ENCODE data around the gene PROS1.

- TF ChIP-seq, protein P1, sequence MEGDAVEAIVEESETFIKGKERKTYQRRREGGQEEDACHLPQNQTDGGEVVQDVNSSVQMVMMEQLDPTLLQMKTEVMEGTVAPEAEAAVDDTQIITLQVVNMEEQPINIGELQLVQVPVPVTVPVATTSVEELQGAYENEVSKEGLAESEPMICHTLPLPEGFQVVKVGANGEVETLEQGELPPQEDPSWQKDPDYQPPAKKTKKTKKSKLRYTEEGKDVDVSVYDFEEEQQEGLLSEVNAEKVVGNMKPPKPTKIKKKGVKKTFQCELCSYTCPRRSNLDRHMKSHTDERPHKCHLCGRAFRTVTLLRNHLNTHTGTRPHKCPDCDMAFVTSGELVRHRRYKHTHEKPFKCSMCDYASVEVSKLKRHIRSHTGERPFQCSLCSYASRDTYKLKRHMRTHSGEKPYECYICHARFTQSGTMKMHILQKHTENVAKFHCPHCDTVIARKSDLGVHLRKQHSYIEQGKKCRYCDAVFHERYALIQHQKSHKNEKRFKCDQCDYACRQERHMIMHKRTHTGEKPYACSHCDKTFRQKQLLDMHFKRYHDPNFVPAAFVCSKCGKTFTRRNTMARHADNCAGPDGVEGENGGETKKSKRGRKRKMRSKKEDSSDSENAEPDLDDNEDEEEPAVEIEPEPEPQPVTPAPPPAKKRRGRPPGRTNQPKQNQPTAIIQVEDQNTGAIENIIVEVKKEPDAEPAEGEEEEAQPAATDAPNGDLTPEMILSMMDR (conservative IDR thresholded peaks at IDR 0.05) = no peak
- TF ChIP-seq ZFX (IDR thresholded peaks at IDR 0.05) = no peak
Measured at GRCh38 chr3:94008253-94008652, 34.6 kb upstream of the PROS1 start.

Data from C4-2B (cell line).